Activated CD8-positive, alpha-beta memory T cell treated with anti-CD3 and anti-CD28 coated beads, Interleukin-2, amount 50 U/mL, for 24 hours (primary cell): ENCODE data around the gene CDC27.
"Not testable (repeated sequence)": the region's sequence is repeated elsewhere in the genome, so short reads cannot be mapped to it uniquely, and the experiment has no call there.

Experiments
- DNase-seq: peaks from one replicate; pipeline ENCODE4 v3.0.0-alpha.2; 2020; ENCODE audit errors: extremely low read depth

The CDC27 gene

DNA sequence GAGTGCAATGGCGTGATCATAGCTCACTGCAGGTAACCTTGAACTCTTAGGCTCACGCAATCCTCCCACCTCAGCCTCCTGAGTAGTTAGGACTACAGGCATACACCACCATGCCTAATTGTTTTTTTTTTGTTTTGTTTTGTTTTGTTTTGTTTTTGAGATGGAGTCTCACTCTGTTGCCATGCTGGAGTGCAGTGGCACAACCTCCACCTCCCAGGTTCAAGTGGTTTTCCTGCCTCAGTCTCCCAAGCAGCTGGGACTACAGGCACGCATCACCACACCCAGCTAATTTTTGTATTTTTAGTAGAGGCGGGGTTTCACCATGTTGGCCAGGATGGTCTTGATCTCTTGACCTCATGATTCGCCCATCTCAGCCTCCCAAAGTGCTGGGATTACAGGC, 54.7 kb downstream of the CDC27 start:
- DNase-seq: not testable (repeated sequence)

DNA sequence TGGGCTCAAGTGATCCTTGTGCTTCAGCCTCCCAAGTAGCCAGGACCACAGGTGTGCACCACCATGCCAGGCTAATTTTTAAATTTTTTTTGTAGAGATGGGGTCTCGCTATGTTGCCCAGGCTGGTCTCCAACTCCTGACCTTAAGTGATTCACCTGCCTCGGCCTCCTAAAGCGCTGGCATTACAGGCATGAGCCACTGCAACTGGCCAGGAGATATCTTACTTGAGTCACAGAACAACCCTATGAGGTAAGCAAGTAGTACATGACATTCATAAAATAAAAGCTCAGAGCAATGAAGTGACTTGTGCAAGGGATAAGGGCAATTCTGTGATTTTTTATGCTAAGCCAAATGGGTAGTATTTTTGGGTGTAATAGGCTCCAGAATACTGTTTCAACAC, 57.3 kb downstream of the CDC27 start:
- DNase-seq: no peak

GRCh38 chr17:47126835-47127234, 62.3 kb downstream of the CDC27 start:
- DNase-seq: not testable (repeated sequence)

DNA sequence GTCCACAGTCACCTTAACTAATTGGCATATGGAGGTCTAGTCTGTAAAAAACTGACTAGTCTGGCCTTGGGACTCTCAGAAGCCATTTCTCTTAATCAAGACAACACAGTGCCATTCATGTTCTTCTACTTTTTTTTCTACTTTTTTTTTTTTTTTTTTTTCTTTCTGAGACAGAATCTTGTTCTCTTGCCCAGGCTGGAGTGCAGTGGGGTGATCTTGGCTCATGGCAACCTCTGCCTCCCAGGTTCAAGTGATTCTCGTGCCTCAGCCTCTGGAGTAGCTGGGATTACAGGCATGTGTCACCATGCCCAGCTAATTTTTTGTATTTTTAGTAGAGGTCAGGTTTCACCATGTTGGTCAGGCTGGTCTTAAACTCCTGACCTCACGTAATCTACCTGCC, 65.8 kb downstream of the CDC27 start:
- not testable (repeated sequence) for DNase-seq

GRCh38 chr17:47120521-47121095, 68.5 kb downstream of the CDC27 start:
- DNase-seq: no peak

- DNase-seq: no peak
These were observed 69.2 kb downstream of the CDC27 start for GRCh38 chr17:47119746-47120520.

GRCh38 chr17:47117386-47117785, 71.7 kb downstream of the CDC27 start:
- DNase-seq: no peak

GRCh38 chr17:47106130-47106529, 83.0 kb downstream of the CDC27 start:
- no peak for DNase-seq

DNA sequence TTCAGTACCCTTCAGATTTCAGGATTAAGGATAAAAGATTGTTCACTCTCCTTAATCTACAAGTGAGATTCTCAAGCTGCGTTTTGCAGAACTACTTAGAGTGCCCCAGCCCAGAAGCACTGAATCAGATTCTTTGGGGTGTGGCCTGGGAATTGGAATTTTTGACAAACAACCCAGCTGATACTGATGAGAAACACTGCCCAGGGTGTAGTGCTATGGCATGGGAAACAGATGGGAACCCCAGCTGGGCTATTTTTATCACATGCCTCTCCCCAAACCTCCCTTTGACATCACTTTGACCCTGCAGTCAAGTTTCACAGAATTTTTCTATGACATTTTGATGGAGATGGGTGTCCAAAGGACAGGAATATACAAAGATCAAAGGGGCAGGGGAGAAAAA, 83.8 kb downstream of the CDC27 start:
- not testable (repeated sequence) for DNase-seq

DNA sequence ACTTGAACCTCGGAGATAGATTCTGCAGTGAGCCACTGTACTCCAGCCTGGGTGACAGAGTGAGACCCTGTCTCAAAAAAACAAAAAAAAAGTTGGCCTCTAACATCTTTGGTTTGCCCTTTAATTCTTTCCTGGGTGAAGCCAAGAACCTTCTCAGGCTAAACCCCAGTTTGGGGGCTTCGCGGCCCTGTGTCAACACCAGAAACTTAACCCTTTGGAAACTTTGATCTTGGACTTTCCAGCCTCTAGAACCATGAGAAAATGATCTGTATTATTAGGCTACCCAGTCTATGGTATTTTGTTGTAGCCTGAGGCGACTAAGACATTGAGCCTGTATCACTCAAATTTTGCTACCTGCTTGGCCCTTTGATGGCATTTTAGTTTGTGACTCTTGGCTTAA, 86.2 kb downstream of the CDC27 start:
- no peak for DNase-seq

DNA sequence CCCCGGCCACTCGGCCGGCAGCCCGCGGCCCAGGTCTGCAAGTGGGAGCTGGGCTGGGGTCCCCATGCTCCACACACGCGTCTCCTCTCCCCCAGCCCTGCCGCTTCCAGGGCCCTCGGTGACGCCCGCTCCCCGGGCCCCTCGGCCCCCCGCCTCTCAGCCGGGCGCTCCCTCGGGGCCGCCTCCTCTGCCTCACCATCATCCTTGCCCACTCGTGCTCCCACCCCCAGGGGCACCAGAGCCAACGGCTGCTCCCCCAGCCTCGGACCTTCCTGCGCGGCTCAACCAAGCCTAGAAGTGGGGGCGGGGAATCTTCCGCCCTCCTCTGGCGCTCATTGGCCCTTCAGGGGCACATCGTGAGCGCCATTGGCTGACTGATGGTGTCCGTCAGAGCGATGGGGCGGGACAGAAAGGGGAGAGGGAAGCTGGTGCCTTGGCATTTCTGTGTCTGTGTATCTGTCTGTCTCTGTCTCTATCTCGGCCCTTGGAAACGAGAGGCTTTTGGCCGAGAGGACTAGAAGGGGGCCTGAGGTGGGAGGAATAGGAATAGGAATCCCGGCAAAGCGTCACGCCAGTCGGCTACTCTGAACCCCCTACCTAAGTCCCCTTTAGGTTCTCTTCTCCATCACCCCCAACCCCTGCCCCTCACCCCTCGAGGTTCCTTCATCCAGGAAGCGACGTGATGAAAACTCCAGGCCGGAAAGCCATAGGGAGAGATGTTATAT, 88.9 kb downstream of the CDC27 start:
- peak; percentile 74 for DNase-seq

DNA sequence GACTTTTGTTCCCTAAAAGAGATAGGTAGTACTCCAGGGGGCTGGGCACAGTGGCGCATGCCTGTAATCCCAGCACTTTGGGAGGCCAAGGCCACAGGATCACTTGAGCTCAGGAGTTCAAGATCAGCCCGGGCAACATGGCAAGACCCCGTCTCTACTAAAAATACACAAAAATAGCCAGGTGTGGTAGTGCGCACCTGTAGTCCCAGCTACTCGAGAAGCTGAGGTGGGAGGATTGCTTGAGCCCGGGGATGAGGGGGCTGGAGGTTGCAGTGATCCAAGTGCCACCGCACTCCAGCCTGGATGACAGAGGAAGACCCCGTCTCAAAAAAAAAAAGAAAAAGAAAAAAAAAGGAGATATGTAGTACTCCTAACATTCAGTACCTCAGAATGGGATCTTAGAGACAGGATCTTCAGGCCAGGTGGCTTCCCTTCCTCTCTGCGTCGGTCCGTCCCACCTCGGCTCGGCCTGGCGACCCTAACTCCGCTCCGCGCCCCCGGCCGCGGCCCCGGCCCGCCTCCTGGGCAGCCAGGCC, 89.6 kb downstream of the CDC27 start:
- DNase-seq: no peak

DNA sequence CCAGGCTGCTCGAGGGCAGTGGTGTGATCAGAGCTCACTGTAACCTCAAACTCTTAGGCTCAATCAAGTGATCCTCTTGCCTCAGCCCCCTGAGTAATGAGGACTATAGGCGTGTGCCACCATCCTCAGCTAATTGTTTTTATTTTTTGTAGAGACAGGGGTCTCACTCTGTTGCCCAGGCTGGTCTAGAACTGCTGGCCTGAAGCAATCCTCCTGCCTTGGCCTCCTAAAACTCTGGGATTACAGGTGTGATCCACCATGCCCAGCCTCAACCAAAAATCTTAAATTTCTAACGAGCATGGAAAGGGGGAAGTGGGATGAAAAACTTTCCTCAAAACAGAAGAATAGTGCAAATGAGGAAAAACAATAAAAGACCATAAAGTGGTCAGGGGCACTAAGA, 92.8 kb downstream of the CDC27 start:
- no peak for DNase-seq

DNA sequence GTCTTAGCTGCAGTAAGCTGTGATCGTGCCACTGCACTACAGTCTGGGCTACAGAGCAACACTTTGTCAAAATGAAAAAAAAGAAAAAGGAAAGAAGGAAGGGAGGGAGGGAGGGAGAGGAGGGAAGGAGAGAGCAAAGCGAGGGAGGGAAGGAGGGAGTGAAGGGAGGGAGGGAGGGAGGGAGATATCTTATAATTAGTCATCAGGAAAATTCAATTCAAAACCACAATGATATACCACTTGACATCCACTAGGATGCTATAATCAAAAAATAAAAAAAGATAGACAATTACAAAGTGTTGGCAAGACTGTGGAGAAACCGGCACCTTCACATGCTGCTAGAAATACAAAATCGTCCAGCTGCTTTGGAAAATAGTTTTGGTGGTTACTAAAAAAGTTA, 93.8 kb downstream of the CDC27 start:
- no peak for DNase-seq

GRCh38 chr17:47087093-47087492, 102.0 kb downstream of the CDC27 start:
- DNase-seq: no peak

- DNase-seq: no peak
These were observed 103.4 kb downstream of the CDC27 start for GRCh38 chr17:47085736-47086135.

GRCh38 chr17:47078801-47079200, 110.3 kb downstream of the CDC27 start:
- DNase-seq: no peak

- no peak for DNase-seq
These were observed 111.5 kb downstream of the CDC27 start for GRCh38 chr17:47077576-47077975.

GRCh38 chr17:47076171-47076570, 112.9 kb downstream of the CDC27 start:
- DNase-seq: no peak

DNA sequence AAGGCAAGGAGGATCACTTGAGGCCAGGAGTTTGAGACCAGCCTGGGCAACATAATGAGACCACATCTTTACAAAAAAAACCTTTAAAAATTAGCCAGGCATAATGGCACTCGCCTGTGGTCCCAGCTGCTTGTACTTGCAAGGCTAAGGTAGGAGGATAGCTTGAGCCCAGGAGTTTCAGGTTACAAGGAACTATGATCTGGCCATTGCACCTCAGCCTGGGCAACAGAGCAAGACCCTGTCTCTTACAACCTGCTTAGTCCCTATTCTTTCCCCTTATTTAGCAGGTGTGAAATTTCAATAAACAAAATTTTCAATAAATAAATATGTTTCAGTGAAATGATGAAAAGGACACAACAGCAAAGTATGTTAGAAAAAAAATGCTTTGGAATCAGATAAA, 114.7 kb downstream of the CDC27 start:
- DNase-seq: not testable (repeated sequence)

GRCh38 chr17:47073629-47074028, 115.5 kb downstream of the CDC27 start:
- DNase-seq: not testable (repeated sequence)

DNA sequence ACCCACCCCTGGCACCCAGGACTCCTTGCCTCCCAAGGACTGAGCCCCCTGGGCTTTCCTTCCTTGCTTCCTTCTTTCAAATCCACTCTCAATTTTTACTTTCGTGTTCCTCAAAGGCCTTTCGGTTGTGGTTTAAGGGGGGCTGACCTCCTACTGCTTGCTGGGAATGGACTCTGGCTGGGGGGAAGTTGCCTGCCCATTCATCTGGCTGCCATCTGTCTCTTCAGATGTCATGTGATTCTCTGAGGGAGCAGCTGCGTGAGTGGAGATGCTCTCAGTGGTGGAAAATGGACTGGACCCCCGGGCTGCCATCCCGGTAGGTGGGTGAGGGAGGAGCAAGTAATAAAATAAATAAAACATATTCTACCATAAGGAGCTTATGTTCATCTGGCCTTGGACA, 116.2 kb downstream of the CDC27 start:
- DNase-seq: no peak

DNA sequence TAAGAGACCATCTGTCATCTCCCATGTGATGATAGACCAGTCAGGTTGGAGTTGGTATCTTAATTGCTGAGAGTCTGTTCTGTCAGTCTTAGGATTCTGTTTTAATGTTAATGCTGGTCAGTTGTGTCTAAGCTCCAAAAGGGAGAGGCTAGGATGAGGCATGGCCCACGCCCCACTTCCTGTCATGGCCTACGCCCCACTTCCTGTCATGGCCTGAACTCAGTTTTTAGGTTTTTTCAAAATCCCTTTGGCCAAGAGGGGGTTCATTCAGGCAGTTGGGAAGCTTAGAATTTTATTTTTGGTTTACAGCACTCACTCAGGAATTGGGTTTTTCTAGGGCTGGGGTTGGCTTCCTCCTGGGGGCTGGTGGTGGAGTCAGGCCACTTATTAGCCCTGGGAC, 117.9 kb downstream of the CDC27 start:
- not testable (repeated sequence) for DNase-seq
